ENCODE measurements around the gene OR7G1.
"Not testable (repeated sequence)": the region's sequence is repeated elsewhere in the genome, so short reads cannot be mapped to it uniquely, and the experiment has no call there.

DNA sequence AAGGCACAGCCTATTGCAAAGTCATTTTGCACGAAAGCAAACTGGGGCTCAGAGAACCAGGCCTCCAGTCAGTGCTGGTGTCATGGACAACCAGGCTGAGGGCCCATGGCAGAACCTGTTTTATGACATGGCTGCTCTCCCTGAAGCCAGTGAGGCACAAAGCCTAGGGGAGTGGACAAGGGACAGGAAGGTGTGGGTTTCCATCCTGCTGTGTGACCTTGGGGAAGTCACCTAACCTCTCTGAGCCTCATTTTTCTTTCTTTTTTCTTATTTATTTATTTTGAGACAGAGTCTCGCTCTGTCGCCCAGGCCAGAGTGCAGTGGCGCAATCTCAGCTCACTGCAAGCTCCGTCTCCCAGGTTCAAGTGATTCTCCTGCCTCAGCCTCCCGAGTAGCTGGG lies 43.8 kb downstream of the OR7G1 start:
- TF ChIP-seq, protein P1, sequence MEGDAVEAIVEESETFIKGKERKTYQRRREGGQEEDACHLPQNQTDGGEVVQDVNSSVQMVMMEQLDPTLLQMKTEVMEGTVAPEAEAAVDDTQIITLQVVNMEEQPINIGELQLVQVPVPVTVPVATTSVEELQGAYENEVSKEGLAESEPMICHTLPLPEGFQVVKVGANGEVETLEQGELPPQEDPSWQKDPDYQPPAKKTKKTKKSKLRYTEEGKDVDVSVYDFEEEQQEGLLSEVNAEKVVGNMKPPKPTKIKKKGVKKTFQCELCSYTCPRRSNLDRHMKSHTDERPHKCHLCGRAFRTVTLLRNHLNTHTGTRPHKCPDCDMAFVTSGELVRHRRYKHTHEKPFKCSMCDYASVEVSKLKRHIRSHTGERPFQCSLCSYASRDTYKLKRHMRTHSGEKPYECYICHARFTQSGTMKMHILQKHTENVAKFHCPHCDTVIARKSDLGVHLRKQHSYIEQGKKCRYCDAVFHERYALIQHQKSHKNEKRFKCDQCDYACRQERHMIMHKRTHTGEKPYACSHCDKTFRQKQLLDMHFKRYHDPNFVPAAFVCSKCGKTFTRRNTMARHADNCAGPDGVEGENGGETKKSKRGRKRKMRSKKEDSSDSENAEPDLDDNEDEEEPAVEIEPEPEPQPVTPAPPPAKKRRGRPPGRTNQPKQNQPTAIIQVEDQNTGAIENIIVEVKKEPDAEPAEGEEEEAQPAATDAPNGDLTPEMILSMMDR (conservative IDR thresholded peaks at IDR 0.05; ENCODE audit: low read depth, low read length): not testable (repeated sequence)
- TF ChIP-seq SMC3, POLR2A (IDR thresholded peaks at IDR 0.05; ENCODE audit: low read depth, low read length): not testable (repeated sequence)
